Measurements from ENCODE around the gene FREY1.

Gene FREY1

DNA sequence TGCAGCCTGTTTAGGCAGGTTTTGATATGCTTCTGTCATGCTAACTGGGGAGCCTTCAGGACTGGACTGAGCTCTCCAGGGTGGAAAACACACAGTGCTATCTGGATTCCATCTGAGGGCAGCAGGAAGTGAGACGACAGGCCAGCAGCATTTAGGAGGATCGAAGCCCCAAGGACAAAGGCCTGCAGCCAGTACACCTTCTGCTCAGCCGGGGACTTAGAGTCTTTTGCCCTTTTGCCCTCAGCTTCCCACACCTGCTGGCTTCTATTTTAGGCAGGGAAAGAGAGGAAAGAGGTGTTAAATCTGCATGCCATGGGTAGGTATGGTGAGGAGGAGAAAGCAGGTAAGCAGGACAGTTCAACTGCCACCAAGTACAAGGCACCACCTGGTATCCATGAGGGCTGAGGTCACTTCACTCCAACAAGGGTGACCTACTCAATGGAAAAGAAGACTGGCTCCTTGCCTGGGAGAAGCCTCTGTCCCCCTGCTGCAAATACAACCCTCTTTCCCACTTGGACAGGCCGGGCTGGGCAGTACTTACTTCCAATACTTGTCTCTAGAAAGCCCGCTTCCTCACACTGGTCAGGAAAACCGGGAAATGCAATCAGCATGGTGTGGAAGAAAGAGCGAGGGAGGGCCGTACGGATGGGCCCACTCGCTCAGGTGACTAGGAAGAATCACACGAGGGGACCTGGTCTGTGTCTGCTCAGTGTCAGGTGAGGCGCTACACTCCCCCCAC is 27.7 kb upstream of the FREY1 start (continued):
- TF ChIP-seq ZNF280D (tag by site-specific recombination; IDR thresholded peaks at IDR 0.05) (no peak), ZNF629 (tag by site-specific recombination; IDR thresholded peaks at IDR 0.05) (no peak), ZNF175 (tag by site-specific recombination; IDR thresholded peaks at IDR 0.05) (no peak), REPIN1 (tag by site-specific recombination; IDR thresholded peaks at IDR 0.05; ENCODE audit: low read depth) (no peak), YY1 (tag by site-specific recombination; IDR thresholded peaks at IDR 0.05) (no peak), ZBTB7A (tag by site-specific recombination; IDR thresholded peaks at IDR 0.05; ENCODE audit: low read depth) (no peak), ZNF560 (tag by site-specific recombination; IDR thresholded peaks at IDR 0.05; ENCODE audit: borderline replicate concordance) (no peak), ZNF692 (tag by site-specific recombination; IDR thresholded peaks at IDR 0.05) (no peak), ZNF548 (tag by site-specific recombination; IDR thresholded peaks at IDR 0.05) (no peak)

DNA sequence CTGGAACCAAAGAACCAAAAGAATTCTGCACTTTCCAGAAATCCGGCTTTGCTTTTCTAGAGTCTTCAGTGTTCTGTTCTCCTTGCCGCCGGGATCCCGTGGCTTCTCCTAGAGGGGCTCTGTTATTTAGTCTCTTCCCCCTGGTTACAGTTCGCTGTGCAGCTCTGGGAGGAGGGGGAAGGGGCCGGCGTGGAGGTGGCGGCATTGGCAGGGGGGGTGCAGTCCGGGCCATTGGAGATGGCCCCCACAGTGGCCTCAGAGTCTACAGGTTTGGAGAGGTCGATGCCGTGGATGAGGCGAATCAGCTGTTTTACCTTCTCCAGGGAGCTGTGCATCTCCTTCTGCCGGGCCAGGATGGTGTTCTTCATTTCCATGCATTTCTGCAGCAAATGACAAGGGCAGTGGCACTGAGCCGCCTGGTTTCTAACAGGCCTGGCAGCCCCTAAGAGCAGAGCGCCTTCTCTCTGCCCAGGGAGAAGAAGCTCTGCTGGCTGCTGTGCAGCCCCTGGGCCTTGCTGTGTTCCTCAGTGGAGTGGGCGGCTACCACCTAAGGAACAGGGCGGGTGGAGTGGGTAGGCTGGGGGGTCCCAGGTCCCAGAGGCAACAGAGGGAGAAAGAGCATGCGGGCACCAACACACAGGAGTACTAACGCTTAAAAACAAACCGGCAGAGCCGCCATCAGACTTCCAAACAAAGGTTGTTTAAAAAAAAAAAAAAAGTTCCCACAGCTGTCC is 26.9 kb upstream of the FREY1 start:
- ChIA-PET POLR2A (no interaction called here), CTCF (no interaction called here)
- no peaks in the 10 kb centered on the region for H3K4me1 ChIP-seq (ENCODE audit: control insufficient read depth, insufficient read depth, low read length)
- no peaks in the 10 kb centered on the region for H3K9me3 ChIP-seq (ENCODE audit: control insufficient read depth, insufficient read depth, low read depth, low read length)
- no peak overlapping the region for H3K4me3 ChIP-seq (ENCODE audit: low read depth, low read length)
- no peak overlapping the region for H3K27ac ChIP-seq (ENCODE audit: extremely low read depth, low read depth, low read length)
- TF ChIP-seq ZNF239 (tag by site-specific recombination; IDR thresholded peaks at IDR 0.05) (no peak), ZNF585B (tag by site-specific recombination; IDR thresholded peaks at IDR 0.05) (no peak), KLF1 (tag by site-specific recombination; IDR thresholded peaks at IDR 0.05) (no peak), HOXD13 (CRISPR knock-in tag; IDR thresholded peaks at IDR 0.05; ENCODE audit: borderline replicate concordance) (no peak), ZFP41 (tag by site-specific recombination; IDR thresholded peaks at IDR 0.05; ENCODE audit: borderline replicate concordance) (no peak), ZNF354C (tag by site-specific recombination; IDR thresholded peaks at IDR 0.05; ENCODE audit: borderline replicate concordance, low read depth) (no peak), ZNF366 (tag by site-specific recombination; conservative IDR thresholded peaks at IDR 0.05) (no peak), ZNF311 (tag by site-specific recombination; IDR thresholded peaks at IDR 0.05; ENCODE audit: borderline replicate concordance) (no peak), ZNF221 (tag by site-specific recombination; IDR thresholded peaks at IDR 0.05; ENCODE audit: borderline replicate concordance) (no peak), ZNF112 (tag by site-specific recombination; IDR thresholded peaks at IDR 0.05) (no peak), ZNF610 (tag by site-specific recombination; IDR thresholded peaks at IDR 0.05; ENCODE audit: borderline replicate concordance) (no peak), OVOL3 (tag by site-specific recombination; IDR thresholded peaks at IDR 0.05) (no peak), ZNF530 (tag by site-specific recombination; IDR thresholded peaks at IDR 0.05; ENCODE audit: low read depth) (no peak), RBAK (tag by site-specific recombination; IDR thresholded peaks at IDR 0.05) (no peak), ZNF600 (tag by site-specific recombination; IDR thresholded peaks at IDR 0.05) (no peak), GLIS2 (tag by site-specific recombination; IDR thresholded peaks at IDR 0.05) (no peak), ZNF341 (tag by site-specific recombination; IDR thresholded peaks at IDR 0.05; ENCODE audit: low read depth) (no peak)
- peaks cover 0 to 56% of the 10 kb centered on the region in 2 experiments; a peak in 1 of 3 replicates for H3K36me3 ChIP-seq (ENCODE audit: control insufficient read depth in 2 of 2, insufficient read depth in 1 of 2, low read length in 2 of 2)

Measured in HEK293 (cell line).